HepG2 (cell line): ENCODE data around the gene CHCHD1. TPM values are rescaled to one million over a fixed set of nuclear protein-coding genes. Genes with fewer than 3 reads are reported as not detected.
A peak's percentile ranks its signal among the peaks of the same experiment; 100 is the strongest.

ENCODE experiments used
- BCL6 ChIP-seq: IDR thresholded peaks from 2 replicates; pipeline ENCODE4 v1.6.1; 2016; ENCODE audit warnings: missing genetic modification reagents, missing compliant biosample characterization
- CCDC6 ChIP-seq: sonication (generic); formaldehyde crosslinking; IDR thresholded peaks from 2 replicates; pipeline ENCODE4 v1.8.1; 2022; ENCODE audit warnings: mild to moderate bottlenecking, missing genetic modification reagents, moderate library complexity
- CREB1 ChIP-seq, 2 experiments: fragments of 450-650 bp in 1 of 2; IDR thresholded peaks; 2 replicates each; pipeline ENCODE4 v1.6.1; 2016 to 2017; ENCODE audit warnings: control low read depth in 1 of 2, mild to moderate bottlenecking in 1 of 2, missing compliant biosample characterization in 1 of 2, missing genetic modification characterization in 1 of 2
- DNMT3B ChIP-seq: conservative IDR thresholded peaks from 2 replicates; pipeline ENCODE4 v1.6.1; 2016; ENCODE audit warnings: missing biosample characterization, control low read depth
- ISX ChIP-seq: sonication (generic); formaldehyde crosslinking; conservative IDR thresholded peaks from 2 replicates; pipeline ENCODE4 v1.5.0; 2020; ENCODE audit warnings: missing genetic modification reagents
- KDM2A ChIP-seq: sonication (generic); formaldehyde crosslinking; IDR thresholded peaks from 2 replicates; pipeline ENCODE4 v1.4.0; 2020; ENCODE audit warnings: low read depth, missing genetic modification reagents, borderline replicate concordance
- MED8 ChIP-seq: sonication (generic); formaldehyde crosslinking; IDR thresholded peaks from 2 replicates; pipeline ENCODE4 v1.8.1; 2023; ENCODE audit warnings: mild to moderate bottlenecking, missing genetic modification reagents; ENCODE audit not compliant: insufficient replicate concordance
- NFYC ChIP-seq: IDR thresholded peaks from 2 replicates; pipeline ENCODE4 v1.6.1; 2016; ENCODE audit warnings: missing genetic modification reagents, missing compliant biosample characterization
- PCBP1 ChIP-seq: fragments of 200-400 bp; formaldehyde crosslinking; IDR thresholded peaks from 2 replicates; pipeline ENCODE4 v1.6.1; 2017; ENCODE audit warnings: mild to moderate bottlenecking, low read depth, low read length, borderline replicate concordance
- RORA ChIP-seq: sonication (generic); formaldehyde crosslinking; IDR thresholded peaks from 2 replicates; pipeline ENCODE4 v1.5.0; 2020; ENCODE audit warnings: mild to moderate bottlenecking, missing genetic modification reagents, moderate library complexity
- YEATS2 ChIP-seq: sonication (generic); formaldehyde crosslinking; IDR thresholded peaks from 2 replicates; pipeline ENCODE4 v1.4.0; 2020; ENCODE audit warnings: missing genetic modification reagents, borderline replicate concordance
- YY1 ChIP-seq: IDR thresholded peaks from 2 replicates; pipeline ENCODE4 v1.6.1; 2011; ENCODE audit warnings: low read length, low read depth, moderate library complexity, mild to moderate bottlenecking; ENCODE audit not compliant: insufficient read depth, insufficient replicate concordance
- ZKSCAN5 ChIP-seq: sonication (generic); formaldehyde crosslinking; IDR thresholded peaks from 2 replicates; pipeline ENCODE4 v1.5.1; 2020; ENCODE audit warnings: mild to moderate bottlenecking, missing genetic modification reagents
- ZNF143 ChIP-seq: sonication (generic); formaldehyde crosslinking; IDR thresholded peaks from 2 replicates; pipeline ENCODE4 v1.4.0; 2020; ENCODE audit warnings: missing genetic modification reagents
- ZNF572 ChIP-seq: sonication (generic); formaldehyde crosslinking; IDR thresholded peaks from 2 replicates; pipeline ENCODE4 v1.5.1; 2020; ENCODE audit warnings: mild to moderate bottlenecking, missing genetic modification reagents
- ZNF773 ChIP-seq: sonication (generic); formaldehyde crosslinking; IDR thresholded peaks from 2 replicates; pipeline ENCODE4 v1.4.0; 2020; ENCODE audit warnings: missing genetic modification reagents, borderline replicate concordance
- polyA plus RNA-seq, 8 experiments: library from polyadenylated mRNA; depleted of rRNA in 3 of 8; stranded (reverse) in 7 of 8; unstranded in 1 of 8; fragments of >200 nt; fragmentation: Illumina TruSeq in 4 of 8; extraction: Trizol in 4 of 8; gene quantifications; 2 replicates each; pipeline versions ENCODE4 v1.2.1 to v1.2.3, GENCODE V29; 2011 to 2016; ENCODE audit warnings: low read depth in 4 of 8, missing spikeins in 1 of 8, mixed read lengths in 1 of 8; ENCODE audit not compliant: insufficient read depth in 1 of 8
- total RNA-seq, 5 experiments: library from RNA; depleted of rRNA; stranded (reverse); fragments of >200 nt; fragmentation: Illumina TruSeq; extraction: Trizol; gene quantifications; 2 replicates each; pipeline ENCODE4 v1.2.3, GENCODE V29; 2016; ENCODE audit warnings: low read depth in 1 of 5
- TF ChIP-seq, protein P1 (sequence below): IDR thresholded peaks from 2 replicates; pipeline ENCODE4 v1.6.1; 2012; ENCODE audit warnings: low read depth, low read length, improper control_type of control experiment
- TF ChIP-seq, protein P2 (sequence below): conservative IDR thresholded peaks from 2 replicates; pipeline ENCODE4 v1.6.1; 2018; ENCODE audit warnings: missing genetic modification reagents
- TF ChIP-seq, protein P3 (sequence below): sonication (generic); formaldehyde crosslinking; IDR thresholded peaks from 2 replicates; pipeline ENCODE4 v1.4.0; 2020; ENCODE audit warnings: missing genetic modification reagents
- TF ChIP-seq, protein P4 (sequence below): IDR thresholded peaks from 2 replicates; pipeline ENCODE4 v1.6.1; 2012; ENCODE audit warnings: low read length, improper control_type of control experiment

The CHCHD1 gene
- total and polyA plus RNA-seq, 2 of the 13 experiments (the other 11 are each of a cell fraction or from before 2014, with no cell fraction given): 36.9 to 71.2 TPM

GRCh38 chr10:73781879-73782748 is at the start of gene CHCHD1 (continued):
- TF ChIP-seq, protein P1, sequence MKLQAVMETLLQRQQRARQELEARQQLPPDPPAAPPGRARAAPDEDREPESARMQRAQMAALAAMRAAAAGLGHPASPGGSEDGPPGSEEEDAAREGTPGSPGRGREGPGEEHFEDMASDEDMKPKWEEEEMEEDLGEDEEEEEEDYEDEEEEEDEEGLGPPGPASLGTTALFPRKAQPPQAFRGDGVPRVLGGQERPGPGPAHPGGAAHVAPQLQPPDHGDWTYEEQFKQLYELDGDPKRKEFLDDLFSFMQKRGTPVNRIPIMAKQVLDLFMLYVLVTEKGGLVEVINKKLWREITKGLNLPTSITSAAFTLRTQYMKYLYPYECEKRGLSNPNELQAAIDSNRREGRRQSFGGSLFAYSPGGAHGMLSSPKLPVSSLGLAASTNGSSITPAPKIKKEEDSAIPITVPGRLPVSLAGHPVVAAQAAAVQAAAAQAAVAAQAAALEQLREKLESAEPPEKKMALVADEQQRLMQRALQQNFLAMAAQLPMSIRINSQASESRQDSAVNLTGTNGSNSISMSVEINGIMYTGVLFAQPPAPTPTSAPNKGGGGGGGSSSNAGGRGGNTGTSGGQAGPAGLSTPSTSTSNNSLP: no peak
- peak; percentile 89; the same call in 1 of the 2 replicates for TF ChIP-seq KDM2A (CRISPR knock-in tag)
- TF ChIP-seq CCDC6: 0 out of 2 replicates have a peak, but pooled peaks have one; percentile 19
- peak; percentile 77; the same call in 1 of the 2 replicates for TF ChIP-seq ZNF572
- TF ChIP-seq ZKSCAN5 (CRISPR knock-in tag): no peak
- 0 out of 2 replicates have a peak, but pooled peaks have one; percentile 43 for TF ChIP-seq PCBP1
- no peak for TF ChIP-seq ISX (CRISPR knock-in tag)
- no peak for TF ChIP-seq ZNF773 (CRISPR knock-in tag)
- TF ChIP-seq MED8 (CRISPR knock-in tag): no peak
- TF ChIP-seq, protein P2, sequence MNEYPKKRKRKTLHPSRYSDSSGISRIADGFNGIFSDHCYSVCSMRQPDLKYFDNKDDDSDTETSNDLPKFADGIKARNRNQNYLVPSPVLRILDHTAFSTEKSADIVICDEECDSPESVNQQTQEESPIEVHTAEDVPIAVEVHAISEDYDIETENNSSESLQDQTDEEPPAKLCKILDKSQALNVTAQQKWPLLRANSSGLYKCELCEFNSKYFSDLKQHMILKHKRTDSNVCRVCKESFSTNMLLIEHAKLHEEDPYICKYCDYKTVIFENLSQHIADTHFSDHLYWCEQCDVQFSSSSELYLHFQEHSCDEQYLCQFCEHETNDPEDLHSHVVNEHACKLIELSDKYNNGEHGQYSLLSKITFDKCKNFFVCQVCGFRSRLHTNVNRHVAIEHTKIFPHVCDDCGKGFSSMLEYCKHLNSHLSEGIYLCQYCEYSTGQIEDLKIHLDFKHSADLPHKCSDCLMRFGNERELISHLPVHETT: peak; percentile 28; the same call in 1 of the 2 replicates
- no peak for TF ChIP-seq RORA (CRISPR knock-in tag)
- TF ChIP-seq NFYC (CRISPR knock-in tag): peak; percentile 85
- peak; percentile 43; the same call in 1 of the 2 replicates for TF ChIP-seq BCL6
- TF ChIP-seq, protein P3, sequence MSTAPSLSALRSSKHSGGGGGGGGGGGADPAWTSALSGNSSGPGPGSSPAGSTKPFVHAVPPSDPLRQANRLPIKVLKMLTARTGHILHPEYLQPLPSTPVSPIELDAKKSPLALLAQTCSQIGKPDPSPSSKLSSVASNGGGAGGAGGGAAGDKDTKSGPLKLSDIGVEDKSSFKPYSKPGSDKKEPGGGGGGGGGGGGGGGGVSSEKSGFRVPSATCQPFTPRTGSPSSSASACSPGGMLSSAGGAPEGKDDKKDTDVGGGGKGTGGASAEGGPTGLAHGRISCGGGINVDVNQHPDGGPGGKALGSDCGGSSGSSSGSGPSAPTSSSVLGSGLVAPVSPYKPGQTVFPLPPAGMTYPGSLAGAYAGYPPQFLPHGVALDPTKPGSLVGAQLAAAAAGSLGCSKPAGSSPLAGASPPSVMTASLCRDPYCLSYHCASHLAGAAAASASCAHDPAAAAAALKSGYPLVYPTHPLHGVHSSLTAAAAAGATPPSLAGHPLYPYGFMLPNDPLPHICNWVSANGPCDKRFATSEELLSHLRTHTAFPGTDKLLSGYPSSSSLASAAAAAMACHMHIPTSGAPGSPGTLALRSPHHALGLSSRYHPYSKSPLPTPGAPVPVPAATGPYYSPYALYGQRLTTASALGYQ (CRISPR knock-in tag): peak; percentile 64; the same call in 1 of the 2 replicates
- no peak for TF ChIP-seq CREB1 (IDR thresholded peaks at IDR 0.05)
- peak; percentile 50; the same call in 1 of the 2 replicates for TF ChIP-seq CREB1 (CRISPR knock-in tag; IDR thresholded peaks at IDR 0.05)
- TF ChIP-seq DNMT3B: 0 out of 2 replicates have a peak, but pooled peaks have one; percentile 48
- TF ChIP-seq, protein P4, sequence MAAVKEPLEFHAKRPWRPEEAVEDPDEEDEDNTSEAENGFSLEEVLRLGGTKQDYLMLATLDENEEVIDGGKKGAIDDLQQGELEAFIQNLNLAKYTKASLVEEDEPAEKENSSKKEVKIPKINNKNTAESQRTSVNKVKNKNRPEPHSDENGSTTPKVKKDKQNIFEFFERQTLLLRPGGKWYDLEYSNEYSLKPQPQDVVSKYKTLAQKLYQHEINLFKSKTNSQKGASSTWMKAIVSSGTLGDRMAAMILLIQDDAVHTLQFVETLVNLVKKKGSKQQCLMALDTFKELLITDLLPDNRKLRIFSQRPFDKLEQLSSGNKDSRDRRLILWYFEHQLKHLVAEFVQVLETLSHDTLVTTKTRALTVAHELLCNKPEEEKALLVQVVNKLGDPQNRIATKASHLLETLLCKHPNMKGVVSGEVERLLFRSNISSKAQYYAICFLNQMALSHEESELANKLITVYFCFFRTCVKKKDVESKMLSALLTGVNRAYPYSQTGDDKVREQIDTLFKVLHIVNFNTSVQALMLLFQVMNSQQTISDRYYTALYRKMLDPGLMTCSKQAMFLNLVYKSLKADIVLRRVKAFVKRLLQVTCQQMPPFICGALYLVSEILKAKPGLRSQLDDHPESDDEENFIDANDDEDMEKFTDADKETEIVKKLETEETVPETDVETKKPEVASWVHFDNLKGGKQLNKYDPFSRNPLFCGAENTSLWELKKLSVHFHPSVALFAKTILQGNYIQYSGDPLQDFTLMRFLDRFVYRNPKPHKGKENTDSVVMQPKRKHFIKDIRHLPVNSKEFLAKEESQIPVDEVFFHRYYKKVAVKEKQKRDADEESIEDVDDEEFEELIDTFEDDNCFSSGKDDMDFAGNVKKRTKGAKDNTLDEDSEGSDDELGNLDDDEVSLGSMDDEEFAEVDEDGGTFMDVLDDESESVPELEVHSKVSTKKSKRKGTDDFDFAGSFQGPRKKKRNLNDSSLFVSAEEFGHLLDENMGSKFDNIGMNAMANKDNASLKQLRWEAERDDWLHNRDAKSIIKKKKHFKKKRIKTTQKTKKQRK: no peak
- peak; percentile 97 for TF ChIP-seq ZNF143 (CRISPR knock-in tag)
- TF ChIP-seq YY1: peak; percentile 94
- TF ChIP-seq YEATS2 (CRISPR knock-in tag): peak; percentile 93
